ENCODE data around the gene RBMS3. TPM values are rescaled to one million over a fixed set of nuclear protein-coding genes. Genes with fewer than 3 reads are reported as not detected.

The RBMS3 gene
- total and polyA plus RNA-seq, 2 of the 8 experiments (the other 6 are each of a cell fraction or from before 2014, with no cell fraction given) = 3.7 to 6.9 TPM

DNA sequence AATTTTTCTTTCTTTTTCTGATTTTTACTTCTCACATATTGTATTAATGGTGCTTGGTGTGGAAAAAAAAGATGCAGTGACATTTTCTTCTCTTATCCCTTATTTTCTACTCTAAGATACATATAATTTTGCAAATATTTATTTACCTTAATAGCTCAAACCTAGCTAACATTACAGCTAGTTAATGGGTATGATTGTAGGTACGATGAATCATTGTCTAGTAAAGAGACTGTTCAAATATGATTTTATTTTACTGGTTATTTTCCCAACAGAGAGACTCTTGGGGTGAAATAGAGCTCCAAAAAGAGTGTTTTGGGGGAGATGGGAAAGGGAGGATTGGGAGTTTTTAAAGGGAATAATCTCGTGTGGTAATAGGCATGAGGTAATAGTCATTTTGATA lies 206.0 kb downstream of the RBMS3 start:
- Histone ChIP-seq H3K27me3 (replicated peaks in 1 of 4; ENCODE audit: control insufficient read depth in 3 of 4, extremely low read depth in 1 of 4, insufficient read depth in 3 of 4, low read length in 3 of 4) (no peaks in the 10 kb centered on the region), H3K27ac (ENCODE audit: low read depth, low read length) (no peak overlapping the region), H2AFZ (ENCODE audit: low read length) (no peak overlapping the region), H4K91ac (replicated peaks; ENCODE audit: insufficient read length, low read length) (no peak overlapping the region), H3K23me2 (ENCODE audit: low read depth, low read length) (no peaks in the 10 kb centered on the region), H3K14ac (ENCODE audit: insufficient read length) (no peak overlapping the region), H3K4me1 (replicated peaks in 1 of 4; ENCODE audit: control insufficient read depth in 3 of 4, insufficient read depth in 4 of 4, low read length in 3 of 4) (0 out of 7 replicates have a peak, but pooled peaks cover 0 to 2% (median 0%) of the 10 kb centered on the region in 4 experiments), H3K79me2 (ENCODE audit: control insufficient read depth in 1 of 2, insufficient read depth in 2 of 2, low read length in 2 of 2) (no peaks in the 10 kb centered on the region), H2BK15ac (ENCODE audit: low read length) (no peak overlapping the region), H3K18ac (ENCODE audit: extremely low read depth, low read length) (no peak overlapping the region), H3K79me1 (ENCODE audit: low read depth, low read length) (no peaks in the 10 kb centered on the region), H3K36me3 (ENCODE audit: control insufficient read depth in 2 of 4, insufficient read depth in 4 of 4, low read length in 3 of 4) (no peaks in the 10 kb centered on the region), H4K20me1 (replicated peaks in 1 of 2; ENCODE audit: control insufficient read depth in 1 of 2, insufficient read depth in 2 of 2, low read length in 2 of 2) (no peaks in the 10 kb centered on the region), H2BK12ac (ENCODE audit: low read depth, low read length) (no peak overlapping the region), H3K9me3 (ENCODE audit: insufficient read depth in 2 of 2, low read depth in 1 of 2, low read length in 1 of 2) (no peaks in the 10 kb centered on the region), H3K23ac (ENCODE audit: insufficient read length) (no peak overlapping the region), H4K5ac (ENCODE audit: insufficient read length, low read depth, low read length) (no peak overlapping the region), H4K8ac (ENCODE audit: extremely low read depth, insufficient read depth, low read length) (no peak overlapping the region), H3K56ac (replicated peaks; ENCODE audit: insufficient read length, low read depth, low read length) (no peak overlapping the region), H2BK120ac (replicated peaks; ENCODE audit: low read depth, low read length) (no peak overlapping the region), H3K9ac (replicated peaks in 1 of 4; ENCODE audit: extremely low read depth in 1 of 4, low read depth in 3 of 4, low read length in 3 of 4) (no peak overlapping the region), H2BK20ac (ENCODE audit: low read length) (no peak overlapping the region), H2AK5ac (ENCODE audit: low read depth, low read length) (no peak overlapping the region), H3K4ac (replicated peaks; ENCODE audit: insufficient read length, low read depth, low read length) (no peak overlapping the region), H3K4me3 (ENCODE audit: extremely low read depth in 1 of 4, insufficient read depth in 2 of 4, low read depth in 3 of 4, low read length in 4 of 4) (no peak overlapping the region), H2BK5ac (ENCODE audit: low read depth, low read length) (no peak overlapping the region), H3K4me2 (ENCODE audit: insufficient read depth in 1 of 2, low read depth in 2 of 2, low read length in 2 of 2) (no peak overlapping the region)
- POLR2A ChIA-PET (ENCODE audit: partially characterized antibody) = interaction anchor here (1.2 kb wide), 1 partner anchor 8 kb away, joined by 6 read pairs; no protein-coding TSS in a partner anchor
- CTCF ChIA-PET (ENCODE audit: partially characterized antibody) = interaction anchor here (0.7 to 1.0 kb wide), 3 partner anchors 20 to 316 kb away, joined by 3 to 4 read pairs (median 3); no protein-coding TSS in a partner anchor
- FAIRE-seq = no peak
- WGBS, 2 experiments (ENCODE audit: extremely low coverage in 1 of 2, insufficient coverage in 1 of 2, insufficient read length in 1 of 2, insufficient replicate concordance in 2 of 2, low coverage in 1 of 2, low lambda C conversion rate in 2 of 2, missing lambda C conversion rate in 1 of 2) = 92 to 100% methylated on average over 1 to 2 of the region's 2 CpGs
- DNase-seq (ENCODE audit: low read depth in 1 of 2, low spot score in 2 of 2) = no peak
- TF ChIP-seq, protein P1, sequence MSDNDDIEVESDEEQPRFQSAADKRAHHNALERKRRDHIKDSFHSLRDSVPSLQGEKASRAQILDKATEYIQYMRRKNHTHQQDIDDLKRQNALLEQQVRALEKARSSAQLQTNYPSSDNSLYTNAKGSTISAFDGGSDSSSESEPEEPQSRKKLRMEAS (IDR thresholded peaks at IDR 0.05) = no peak
